Hematopoietic multipotent progenitor cell treated with erythropoietin and hydrocortisone succinate and interleukin-3 and kit ligand, for 6 days (in vitro differentiated cells): ENCODE results near the gene BRMS1L.
A peak's percentile ranks its signal among the peaks of the same experiment; 100 is the strongest.
"Not testable (repeated sequence)": the region's sequence is repeated elsewhere in the genome, so short reads cannot be mapped to it uniquely, and the experiment has no call there.

ENCODE experiments used
- DNase-seq: peaks from one replicate; pipeline ENCODE4 v3.0.0-alpha.2; 2015

The BRMS1L gene

DNA sequence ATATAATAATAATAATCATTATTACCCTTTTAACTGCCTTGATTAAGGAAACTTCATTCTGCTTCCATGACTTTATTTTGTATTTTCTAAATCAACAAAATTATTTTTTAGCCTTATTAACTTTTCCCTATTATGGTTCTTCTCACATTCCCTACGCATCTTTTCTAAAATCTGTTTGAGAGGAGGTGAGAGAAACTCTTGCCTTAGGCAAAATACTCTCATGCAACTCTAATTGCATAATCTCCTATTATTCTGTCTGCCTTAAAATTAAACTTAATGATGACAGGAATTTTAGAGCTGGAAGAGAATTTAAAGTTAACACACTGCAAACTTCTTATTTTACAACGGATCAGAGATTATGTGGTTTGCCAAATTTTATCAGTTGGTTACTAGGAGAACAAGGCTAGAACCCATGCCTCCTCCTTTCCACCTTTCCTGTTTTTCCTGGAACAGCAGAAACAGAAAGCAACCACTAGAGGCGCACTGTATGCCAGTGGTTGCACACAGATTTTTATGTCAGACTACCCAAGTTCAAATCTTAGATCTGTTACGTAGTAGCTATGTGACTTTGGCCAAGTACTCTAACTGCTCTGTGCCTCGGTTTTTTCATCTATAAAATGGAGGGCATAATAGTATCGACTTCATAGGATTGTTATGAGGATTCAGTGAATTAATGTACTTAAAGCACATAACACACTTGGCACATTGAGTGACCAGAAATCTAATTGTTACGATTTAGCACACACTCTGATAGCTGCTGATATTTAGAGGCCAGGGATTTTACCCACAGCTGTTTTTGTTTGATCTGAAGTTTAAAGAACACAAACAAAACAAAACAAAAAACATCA lies 4.3 kb upstream of the BRMS1L start:
- peak; percentile 73 for DNase-seq

DNA sequence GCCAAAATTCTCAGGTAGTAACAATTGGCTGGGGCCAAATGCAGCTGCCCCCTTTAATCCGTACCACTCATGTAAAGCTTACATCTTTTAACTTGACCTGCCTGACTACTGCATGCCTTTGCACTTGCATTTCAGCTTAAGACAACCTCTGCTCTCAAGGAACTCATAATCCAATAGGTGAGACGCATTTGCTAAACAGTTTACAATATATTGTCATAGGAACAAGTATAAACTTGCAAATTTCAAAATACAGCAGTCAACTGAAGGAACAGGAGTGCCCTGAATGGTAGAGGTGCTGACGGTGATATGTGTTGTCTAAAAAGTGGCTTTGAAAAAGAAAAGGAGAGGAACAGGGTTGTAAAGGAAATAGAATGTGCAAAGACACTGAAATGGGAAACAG lies 3.6 kb upstream of the BRMS1L start:
- DNase-seq, result no peak

DNA sequence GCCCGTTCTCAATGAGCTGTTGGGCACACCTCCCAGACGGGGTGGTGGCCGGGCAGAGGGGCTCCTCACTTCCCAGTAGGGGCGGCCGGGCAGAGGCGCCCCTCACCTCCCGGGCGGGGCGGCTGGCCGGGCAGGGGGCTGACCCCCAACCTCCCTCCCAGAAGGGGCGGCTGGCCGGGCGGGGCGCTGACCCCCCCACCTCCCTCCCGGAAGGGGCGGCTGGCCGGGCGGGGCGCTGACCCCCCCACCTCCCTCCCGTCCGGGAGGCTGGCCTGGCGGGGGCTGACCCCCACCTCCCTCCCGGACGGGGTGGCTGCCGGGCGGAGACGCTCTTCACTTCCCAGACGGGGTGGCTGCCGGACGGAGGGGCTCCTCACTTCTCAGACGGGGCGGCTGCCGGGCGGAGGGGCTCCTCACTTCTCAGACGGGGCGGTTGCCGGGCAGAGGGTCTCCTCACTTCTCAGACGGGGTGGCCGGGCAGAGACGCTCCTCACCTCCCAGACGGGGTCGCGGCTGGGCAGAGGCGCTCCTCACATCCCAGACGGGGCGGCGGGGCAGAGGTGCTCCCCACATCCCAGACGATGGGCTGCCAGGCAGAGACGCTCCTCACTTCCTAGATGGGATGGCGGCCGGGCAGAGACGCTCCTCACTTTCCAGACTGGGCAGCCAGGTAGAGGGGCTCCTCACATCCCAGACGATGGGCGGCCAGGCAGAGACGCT lies 1.5 kb upstream of the BRMS1L start:
- not testable (repeated sequence) for DNase-seq

DNA sequence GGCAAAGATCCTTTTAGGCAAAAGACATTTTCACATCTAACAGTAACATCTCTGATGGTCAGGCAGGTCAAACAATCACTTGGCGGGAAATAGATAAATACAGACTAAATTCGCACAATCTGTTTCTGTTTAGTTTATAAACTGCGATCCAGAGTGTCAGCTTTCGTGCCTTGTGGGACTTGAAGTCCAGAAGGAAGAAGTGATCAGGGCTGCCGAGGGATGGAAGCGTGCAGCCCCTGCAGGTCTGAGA lies 245 bp upstream of the BRMS1L start:
- DNase-seq, result no peak

DNA sequence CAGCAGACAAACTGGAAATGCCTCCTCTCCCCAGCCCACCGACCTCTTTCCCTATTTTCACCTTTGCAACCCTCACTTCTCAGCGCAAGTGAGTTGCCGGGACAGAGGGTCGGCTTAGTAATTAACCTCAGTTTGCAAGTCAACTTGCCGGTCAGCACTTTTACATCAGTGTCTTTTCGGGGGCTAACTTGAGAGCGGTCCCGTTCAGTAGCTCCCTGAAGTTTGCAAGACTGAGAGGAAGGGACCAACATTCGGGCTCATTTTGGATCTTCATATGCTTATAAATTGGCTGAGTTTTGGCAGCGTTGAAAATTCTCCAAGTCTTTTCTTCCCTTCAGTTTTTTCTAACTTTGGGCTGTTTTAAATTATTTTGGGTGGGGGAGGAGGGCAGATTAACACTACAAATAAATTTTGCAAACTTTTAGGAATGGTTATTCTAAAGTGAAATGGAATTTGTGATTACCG lies 846 bp downstream of the BRMS1L start:
- DNase-seq, result no peak

DNA sequence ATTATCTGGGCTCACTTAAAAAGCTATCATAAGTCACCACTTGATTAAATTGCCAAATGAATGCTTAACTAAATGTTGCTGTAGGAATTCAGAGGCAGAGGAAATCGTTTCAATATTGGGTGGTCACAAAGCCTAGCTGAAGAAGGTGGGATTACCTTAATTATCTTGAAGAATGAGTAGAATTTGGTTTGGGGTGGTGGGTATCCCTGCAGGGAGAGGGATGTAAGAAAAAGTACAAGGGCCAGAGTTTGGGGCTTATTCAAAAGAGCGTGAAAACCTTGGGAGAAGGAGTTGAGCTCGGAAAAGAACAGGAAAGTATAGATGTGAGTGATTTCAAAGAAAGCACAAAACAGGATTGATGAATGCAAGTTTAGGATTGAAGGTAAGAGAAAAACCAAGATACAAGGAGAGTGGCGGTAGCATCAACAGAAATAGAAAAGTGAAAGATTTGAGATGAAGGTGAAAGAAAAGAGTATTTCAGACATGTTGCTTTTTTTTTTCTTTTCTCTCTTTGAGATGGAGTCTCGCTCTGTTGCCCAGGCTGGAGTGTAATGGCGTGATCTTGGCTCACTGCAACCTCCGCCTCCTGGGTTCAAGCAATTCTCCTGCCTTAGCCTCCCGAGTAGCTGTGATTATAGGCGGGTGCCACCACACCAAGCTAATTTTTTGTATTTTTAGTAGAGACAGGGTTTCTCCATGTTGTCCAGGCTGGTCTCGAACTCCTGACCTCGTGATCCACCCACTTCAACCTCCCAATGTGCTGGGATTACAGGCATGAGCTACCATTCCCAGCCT lies 1.7 kb downstream of the BRMS1L start:
- no peak for DNase-seq

DNA sequence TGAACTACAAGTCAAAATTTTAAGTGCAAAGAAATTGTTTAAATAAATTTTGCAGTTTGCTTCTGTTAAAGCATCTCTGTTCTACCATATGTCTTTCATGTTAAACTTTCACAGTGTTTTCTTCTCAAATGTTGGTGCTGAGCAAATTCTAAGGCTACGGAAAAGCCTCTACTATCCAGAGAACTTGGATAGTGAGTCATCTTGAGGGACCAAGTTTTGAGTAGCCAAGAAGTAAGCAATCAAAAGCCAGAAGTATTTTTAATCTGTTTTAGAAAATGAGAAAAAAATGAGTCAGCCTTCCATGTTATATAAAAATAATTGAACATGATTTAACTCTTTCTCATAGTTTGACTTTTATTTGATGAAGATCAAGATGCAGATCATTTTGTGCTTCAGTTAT lies 3.3 kb downstream of the BRMS1L start:
- no peak for DNase-seq

DNA sequence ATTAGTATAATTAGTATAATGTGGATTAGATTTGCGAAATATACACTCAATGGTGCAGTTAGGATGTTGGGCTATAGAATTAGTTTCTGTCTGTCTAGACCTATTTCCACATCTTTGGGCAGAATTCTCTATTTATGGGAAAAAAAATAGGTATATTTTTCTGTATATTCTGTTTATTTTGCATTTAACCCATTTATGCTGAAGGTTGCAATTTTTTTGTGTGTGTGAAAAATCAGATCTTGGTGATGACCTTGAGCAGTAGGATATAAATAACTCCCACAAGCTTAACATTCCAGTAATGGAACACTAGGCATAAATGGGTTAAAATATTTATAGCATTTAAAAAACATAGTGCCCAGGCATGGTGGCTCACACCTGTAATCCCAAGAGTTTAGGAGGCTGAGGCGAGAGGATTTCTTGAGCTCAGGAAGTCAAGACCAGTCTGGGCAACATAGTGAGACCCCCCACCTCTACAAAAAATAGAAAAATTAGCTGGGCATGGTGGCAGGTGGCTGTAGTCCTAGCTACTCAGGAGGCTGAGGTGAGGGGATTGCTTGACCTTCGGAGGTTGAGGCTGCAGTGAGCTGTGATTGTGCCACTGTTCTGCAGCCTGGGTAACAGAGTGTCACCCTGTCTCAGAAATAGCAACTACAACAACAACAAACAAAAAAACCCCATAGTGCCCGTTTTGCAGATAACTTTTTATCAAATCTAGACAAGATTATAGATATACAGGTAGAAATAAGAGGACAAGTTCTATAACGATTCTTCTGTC lies 9.3 kb downstream of the BRMS1L start:
- no peak for DNase-seq

DNA sequence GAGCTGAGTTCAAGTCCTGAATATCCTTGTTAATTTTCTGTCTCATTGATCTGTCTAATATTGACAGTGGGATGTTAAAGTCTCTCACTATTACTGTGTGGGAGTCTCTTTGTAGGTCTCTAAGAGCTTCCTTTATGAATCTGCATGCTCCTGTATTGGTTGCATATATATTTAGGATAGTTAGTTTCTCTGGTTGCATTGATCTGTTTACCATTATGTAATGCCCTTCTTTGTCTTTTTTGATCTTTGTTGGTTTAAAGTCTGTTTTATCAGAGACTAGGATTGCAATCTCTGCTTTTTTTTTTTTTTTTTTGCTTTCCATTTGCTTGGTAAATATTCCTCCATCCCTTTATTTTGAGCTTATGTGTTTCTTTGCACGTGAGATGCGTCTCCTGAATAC lies 15.6 kb downstream of the BRMS1L start:
- not testable (repeated sequence) for DNase-seq

DNA sequence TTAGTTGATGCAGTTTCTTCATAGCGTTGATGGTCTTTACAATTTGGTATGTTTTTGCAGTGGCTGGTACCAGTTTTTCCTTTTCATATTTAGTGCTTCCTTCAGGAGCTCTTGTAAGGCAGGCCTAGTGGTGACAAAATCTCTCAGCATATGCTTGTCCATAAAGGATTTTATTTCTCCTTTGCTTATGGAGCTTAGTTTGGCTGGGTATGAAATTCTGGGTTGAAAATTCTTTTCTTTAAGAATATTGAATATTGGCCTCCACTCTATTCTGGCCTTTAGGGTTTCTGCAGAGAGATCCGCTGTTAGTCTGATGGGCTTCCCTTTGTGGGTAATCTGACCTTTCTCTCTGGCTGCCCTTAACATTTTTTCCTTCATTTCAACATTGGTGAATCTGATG lies 16.1 kb downstream of the BRMS1L start:
- DNase-seq, result not testable (repeated sequence)

DNA sequence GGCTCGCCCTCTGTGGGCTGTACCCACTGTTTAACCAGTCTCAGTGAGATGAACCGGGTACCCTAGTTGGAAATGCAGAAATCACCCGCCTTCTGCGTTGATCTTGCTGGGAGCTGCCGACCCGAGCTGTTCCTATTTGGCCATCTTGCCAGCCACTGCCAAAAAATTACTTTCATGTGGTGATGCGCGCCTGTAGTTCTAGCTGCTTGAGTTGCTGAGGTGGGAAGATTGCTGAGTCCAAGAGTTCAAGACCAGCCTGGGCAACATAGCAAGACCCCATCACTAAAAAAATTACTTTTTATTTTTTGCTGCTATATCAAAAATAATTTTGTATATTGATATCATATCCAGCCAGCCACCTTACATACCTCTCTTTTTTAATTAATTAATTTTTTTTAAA lies 18.4 kb downstream of the BRMS1L start:
- no peak for DNase-seq

DNA sequence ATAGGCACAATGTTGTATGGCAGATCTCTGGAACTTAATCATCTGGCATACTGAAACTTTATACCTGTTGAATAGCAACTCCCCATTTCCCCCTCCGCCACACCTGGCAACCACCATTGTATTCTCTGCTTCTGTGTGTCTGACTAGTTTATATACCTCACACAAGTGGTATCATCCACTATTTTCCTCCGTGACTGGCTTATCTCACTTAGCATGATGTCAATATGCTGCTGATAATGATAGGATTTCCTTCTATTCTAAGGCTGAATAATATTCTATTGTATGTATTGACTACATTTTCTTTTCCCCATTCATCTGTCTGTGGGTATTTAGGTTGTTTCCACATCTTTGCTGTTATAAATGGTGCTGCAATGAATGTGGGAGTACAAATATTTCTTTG lies 21.5 kb downstream of the BRMS1L start:
- no peak for DNase-seq

DNA sequence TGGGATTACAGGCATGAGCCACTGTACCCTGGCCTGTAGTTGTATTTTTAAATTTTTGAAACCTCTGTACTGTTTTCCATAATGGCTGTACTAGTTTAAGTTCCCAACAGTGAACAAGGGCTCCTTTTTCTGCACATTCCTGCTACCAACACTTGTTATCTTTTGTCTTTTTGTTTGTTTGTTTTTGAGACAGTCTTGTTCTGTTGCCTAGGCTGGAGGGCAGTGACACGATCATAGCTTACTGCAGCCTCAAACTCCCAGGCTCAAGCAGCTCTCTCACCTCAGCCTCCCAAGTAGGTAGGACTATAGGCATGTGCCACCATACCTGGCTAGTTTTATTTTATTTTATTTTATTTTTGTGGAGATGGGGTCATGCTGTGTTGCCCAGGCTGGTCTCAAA lies 23.0 kb downstream of the BRMS1L start:
- DNase-seq, result no peak

DNA sequence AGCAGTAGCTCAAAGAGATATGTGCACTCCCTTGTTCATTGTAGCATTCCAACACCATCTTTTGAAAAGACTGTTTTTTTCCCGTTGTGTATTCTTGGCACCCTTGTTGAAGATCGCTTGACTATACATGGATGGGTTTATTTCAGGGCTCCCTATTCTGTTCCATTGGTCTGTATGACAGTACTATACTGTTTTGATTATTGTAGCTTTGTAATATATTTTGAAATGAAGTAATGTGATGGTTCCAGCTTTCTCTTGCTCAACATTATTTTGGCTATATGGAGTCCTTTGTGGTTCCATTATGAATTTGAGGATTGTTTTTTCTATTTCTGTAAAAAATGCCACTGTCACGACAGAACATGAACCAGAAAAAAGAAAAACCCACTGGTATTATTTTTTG lies 25.7 kb downstream of the BRMS1L start:
- no peak for DNase-seq

DNA sequence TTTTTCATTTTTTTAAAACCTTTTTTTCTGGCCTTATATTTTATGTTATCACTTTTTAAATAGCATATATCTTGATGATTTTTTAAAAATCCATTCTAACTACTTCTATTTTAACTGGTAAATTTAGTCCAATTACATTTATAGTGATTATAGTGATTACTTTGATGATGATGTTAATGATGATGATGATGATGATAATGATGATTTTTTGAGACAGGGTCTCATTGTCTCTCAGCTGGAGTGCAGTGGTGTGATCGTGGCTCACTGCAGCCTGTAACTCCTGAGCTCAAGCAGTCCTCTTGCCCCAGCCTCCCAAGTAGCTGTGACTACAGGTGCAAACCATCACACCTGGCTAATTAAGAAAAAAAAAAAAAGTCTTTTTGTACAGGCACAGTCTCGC lies 27.1 kb downstream of the BRMS1L start:
- DNase-seq, result no peak

DNA sequence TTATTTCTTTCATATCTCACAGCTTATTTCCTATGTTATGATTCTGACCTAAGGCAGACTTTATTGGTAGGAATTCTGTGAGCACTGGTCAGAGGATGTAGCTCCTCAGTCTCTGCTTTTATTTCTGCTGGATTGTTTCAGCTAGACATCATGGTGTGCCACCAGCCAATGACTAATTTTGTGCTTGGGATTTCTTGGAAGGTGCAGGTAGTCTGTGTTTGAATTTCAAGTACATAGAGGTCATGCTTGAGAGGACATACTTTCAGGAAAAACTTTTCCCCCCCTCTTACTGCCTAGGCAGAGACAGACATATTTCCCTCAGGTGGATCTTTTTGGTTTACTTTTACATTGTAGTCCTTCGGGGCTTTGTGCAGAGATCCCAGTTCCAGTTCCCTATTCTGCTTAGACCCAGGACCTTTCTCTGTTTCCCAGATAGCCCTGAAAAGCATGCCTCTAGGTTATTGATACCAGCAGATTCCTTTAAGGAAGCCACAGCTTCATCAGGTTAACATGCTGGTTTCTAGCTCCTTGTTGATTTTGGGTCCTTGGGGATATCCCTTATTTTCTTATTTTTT lies 28.6 kb downstream of the BRMS1L start:
- no peak for DNase-seq

DNA sequence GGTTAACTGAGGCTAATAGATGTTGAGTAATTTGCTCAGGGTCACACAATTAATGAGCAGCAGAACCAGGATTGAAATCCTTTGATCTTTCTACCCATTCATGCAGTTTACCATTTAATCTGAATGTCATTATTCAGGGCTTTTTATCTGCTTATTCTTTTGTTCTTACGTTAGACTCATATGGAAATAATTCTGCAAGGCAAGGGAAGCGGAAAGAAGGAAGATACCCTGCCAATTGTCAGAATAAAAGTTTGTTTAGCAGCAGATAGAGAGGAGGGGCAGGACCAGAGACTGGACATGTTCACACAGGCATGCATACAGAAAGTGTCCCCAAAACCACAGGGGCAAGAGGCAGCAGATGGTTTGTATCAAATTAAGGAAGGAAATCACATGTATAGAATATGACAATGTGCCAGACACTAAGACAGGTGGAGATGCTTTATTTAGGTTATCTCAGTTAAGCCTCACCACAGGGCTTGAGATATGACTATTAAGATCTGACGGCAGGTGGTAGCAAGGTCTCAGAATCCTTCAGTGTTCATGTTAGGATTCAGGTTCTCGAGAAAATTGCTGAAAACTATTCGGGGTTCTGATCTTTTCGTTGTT lies 29.8 kb downstream of the BRMS1L start:
- DNase-seq, result peak; percentile 22

DNA sequence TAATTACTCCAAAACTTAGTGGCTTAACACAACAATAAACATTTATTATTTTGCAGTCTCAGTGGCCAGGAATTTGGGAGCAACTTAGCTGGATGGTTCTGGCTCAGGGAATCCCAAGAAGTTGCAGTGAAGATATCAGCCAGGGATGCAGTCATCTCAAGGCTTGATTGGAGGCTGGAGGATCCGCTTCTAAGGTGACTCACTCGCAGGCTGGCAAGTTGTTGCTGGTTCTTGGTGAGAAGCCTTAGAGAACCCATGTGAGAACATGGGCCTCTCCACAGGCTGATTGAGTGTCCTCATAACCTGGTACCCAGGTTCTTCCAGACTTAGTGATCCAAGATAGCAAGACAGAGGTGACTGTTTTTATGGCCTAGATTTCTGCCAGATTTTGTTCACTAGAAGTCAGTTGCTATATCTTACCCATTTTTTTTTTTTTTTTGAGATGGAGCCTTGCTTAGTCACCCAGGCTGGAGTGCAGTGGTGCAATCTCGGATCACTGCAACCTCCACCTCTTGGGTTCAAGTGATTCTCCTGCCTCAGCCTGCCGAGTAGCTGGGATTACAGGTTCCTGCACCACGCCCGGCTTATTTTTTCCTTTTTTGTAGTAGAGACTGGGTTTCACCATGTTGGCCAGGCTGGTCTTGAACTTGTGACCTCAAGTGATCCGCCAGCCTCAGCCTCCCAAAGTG lies 32.5 kb downstream of the BRMS1L start:
- DNase-seq, result no peak

DNA sequence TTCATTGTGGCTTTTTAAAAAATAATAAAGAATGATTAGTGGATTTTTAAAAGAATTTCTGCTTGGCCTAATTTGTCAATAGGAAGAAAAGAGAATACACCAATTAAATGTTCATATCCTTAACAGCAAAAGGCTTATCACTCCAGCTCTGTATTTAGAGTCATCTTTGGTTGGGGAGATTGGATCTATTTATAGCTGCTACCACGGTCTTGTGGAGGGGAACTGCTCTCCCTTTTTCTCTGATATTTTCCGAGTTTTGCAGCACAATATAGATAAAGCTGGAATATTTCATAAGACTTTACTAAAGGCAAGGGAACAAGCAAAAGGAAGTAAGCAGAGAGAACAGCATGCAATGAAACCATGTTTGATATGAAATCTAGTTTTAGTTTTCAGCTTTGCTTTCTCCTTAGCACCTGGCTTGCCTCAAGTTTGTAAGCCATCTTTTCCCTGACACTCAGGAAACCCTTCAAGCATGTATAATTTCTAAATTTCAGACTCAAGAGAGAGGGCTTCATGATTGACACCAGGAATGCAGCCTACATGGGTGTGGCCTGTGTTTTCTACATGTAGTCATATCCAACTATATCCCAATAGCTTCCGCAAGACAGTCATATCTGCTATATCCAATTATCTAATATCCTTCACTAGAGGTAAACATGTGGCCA lies 35.2 kb downstream of the BRMS1L start:
- DNase-seq, result peak; percentile 14

DNA sequence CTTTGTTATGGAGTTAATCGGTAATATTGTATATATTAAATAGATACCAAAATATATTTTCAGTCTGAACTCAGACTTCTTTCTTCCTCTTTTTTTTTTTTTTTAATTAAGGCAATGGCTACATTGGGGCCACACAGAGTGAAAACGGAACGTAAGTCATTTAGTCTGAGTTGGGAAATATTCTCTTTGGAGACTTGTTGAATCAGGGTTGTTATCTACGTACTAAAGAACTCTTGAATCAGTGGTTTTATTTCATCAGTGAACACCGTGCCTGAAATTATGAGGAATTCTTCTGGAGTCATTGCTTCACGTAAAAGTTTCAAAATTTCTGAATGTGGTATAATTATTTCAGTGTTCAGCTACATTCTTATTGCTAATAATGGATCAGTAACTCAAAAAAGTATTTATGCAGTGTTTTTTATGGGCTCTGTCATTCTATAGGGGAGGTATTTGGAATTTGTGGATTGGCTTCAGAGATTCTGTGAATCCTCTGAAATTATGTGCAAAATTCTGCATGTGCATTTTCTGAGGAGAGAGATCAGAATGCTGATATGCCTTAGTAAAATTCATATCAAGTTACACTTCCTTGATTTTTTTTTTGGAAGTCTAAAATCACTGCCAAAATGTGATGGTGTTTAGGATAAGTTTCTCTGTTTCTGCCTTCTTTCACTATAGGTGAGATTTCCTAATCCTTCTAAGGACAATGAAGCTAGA lies 39.6 kb downstream of the BRMS1L start:
- no peak for DNase-seq
